HEK293 (cell line): ENCODE results near the gene EDEM2.

Source experiments
- HOXA7 ChIP-seq: sonication (generic); formaldehyde crosslinking; IDR thresholded peaks from 2 replicates; pipeline ENCODE4 v1.8.1; 2022; ENCODE audit warnings: missing genetic modification reagents, borderline replicate concordance
- KLF16 ChIP-seq: fragments of 450-650 bp; formaldehyde crosslinking; IDR thresholded peaks from 2 replicates; pipeline ENCODE4 v1.5.1; 2017; ENCODE audit warnings: missing biosample characterization, missing genetic modification characterization
- ZBTB8A ChIP-seq: fragments of 450-650 bp; formaldehyde crosslinking; IDR thresholded peaks from 2 replicates; pipeline ENCODE4 v1.5.1; 2016; ENCODE audit warnings: missing biosample characterization, missing genetic modification characterization
- ZNF394 ChIP-seq: fragments of 450-650 bp; formaldehyde crosslinking; IDR thresholded peaks from 2 replicates; pipeline ENCODE4 v1.5.1; 2016; ENCODE audit warnings: missing biosample characterization, missing genetic modification characterization, mild to moderate bottlenecking, moderate library complexity, borderline replicate concordance
- ZNF404 ChIP-seq: fragments of 450-650 bp; formaldehyde crosslinking; IDR thresholded peaks from 2 replicates; pipeline ENCODE4 v1.5.1; 2017; ENCODE audit warnings: missing biosample characterization, missing genetic modification characterization
- ZNF585B ChIP-seq: fragments of 450-650 bp; formaldehyde crosslinking; IDR thresholded peaks from 2 replicates; pipeline ENCODE4 v1.5.1; 2016; ENCODE audit warnings: missing biosample characterization, missing genetic modification characterization
- TF ChIP-seq, protein P1 (sequence below): fragments of 450-650 bp; formaldehyde crosslinking; IDR thresholded peaks from 2 replicates; pipeline ENCODE4 v1.5.1; 2016; ENCODE audit warnings: missing biosample characterization, missing genetic modification characterization, borderline replicate concordance

- TF ChIP-seq ZNF404 (tag by site-specific recombination) (no peak), ZNF394 (tag by site-specific recombination) (no peak), HOXA7 (CRISPR knock-in tag) (no peak), ZNF585B (tag by site-specific recombination) (no peak), KLF16 (tag by site-specific recombination) (no peak), ZBTB8A (0 out of 2 replicates have a peak, but pooled peaks have one; percentile 9)
- TF ChIP-seq, protein P1, sequence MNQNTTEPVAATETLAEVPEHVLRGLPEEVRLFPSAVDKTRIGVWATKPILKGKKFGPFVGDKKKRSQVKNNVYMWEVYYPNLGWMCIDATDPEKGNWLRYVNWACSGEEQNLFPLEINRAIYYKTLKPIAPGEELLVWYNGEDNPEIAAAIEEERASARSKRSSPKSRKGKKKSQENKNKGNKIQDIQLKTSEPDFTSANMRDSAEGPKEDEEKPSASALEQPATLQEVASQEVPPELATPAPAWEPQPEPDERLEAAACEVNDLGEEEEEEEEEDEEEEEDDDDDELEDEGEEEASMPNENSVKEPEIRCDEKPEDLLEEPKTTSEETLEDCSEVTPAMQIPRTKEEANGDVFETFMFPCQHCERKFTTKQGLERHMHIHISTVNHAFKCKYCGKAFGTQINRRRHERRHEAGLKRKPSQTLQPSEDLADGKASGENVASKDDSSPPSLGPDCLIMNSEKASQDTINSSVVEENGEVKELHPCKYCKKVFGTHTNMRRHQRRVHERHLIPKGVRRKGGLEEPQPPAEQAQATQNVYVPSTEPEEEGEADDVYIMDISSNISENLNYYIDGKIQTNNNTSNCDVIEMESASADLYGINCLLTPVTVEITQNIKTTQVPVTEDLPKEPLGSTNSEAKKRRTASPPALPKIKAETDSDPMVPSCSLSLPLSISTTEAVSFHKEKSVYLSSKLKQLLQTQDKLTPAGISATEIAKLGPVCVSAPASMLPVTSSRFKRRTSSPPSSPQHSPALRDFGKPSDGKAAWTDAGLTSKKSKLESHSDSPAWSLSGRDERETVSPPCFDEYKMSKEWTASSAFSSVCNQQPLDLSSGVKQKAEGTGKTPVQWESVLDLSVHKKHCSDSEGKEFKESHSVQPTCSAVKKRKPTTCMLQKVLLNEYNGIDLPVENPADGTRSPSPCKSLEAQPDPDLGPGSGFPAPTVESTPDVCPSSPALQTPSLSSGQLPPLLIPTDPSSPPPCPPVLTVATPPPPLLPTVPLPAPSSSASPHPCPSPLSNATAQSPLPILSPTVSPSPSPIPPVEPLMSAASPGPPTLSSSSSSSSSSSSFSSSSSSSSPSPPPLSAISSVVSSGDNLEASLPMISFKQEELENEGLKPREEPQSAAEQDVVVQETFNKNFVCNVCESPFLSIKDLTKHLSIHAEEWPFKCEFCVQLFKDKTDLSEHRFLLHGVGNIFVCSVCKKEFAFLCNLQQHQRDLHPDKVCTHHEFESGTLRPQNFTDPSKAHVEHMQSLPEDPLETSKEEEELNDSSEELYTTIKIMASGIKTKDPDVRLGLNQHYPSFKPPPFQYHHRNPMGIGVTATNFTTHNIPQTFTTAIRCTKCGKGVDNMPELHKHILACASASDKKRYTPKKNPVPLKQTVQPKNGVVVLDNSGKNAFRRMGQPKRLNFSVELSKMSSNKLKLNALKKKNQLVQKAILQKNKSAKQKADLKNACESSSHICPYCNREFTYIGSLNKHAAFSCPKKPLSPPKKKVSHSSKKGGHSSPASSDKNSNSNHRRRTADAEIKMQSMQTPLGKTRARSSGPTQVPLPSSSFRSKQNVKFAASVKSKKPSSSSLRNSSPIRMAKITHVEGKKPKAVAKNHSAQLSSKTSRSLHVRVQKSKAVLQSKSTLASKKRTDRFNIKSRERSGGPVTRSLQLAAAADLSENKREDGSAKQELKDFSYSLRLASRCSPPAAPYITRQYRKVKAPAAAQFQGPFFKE (tag by site-specific recombination), result no peak
Measured at GRCh38 chr20:35093267-35093884, 53.8 kb downstream of the EDEM2 start.
